ENCODE results near the gene TUBGCP2. TPM values are rescaled to one million over a fixed set of nuclear protein-coding genes. Genes with fewer than 3 reads are reported as not detected.

Gene TUBGCP2
- total and polyA plus RNA-seq, 3 donors from 2014 or later: 76.0 to 101 (median 84.3) TPM

DNA sequence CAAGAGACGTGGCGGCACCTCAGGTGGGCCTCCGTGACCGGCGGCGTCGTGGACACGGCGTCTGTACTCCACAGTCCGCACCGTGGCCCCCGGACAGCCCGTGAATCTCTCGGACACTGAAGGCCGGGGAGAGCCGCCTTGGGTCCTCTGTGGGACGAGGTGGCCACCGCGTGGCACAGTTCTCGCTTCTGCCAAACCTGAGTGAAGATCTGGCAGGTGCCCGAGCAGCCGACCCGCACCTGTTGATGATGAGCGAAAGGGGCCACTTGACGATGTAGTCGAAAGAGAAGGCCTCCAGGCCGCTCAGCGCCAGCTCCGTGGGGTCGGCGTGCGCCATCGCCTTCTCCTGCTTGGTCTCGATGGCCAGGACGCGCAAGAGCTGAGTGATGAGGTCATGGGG lies 23.5 kb downstream of the TUBGCP2 start:
- Histone ChIP-seq H3K4me1 (no peaks in the 10 kb centered on the region), H3K36me3 (ENCODE audit: low read depth, missing control alignments) (no peaks in the 10 kb centered on the region), H3K27me3 (no peaks in the 10 kb centered on the region), H3K9me3 (no peaks in the 10 kb centered on the region), H3K4me3 (no peak overlapping the region), H3K27ac (no peak overlapping the region)
- intact Hi-C loops (cut with DNase I; ENCODE audit: low total_unique reads): no loop called here
- WGBS, 2 donors: 92 to 95% methylated on average over 36 of the region's 36 CpGs
- no peak for DNase-seq
- TF ChIP-seq CTCF (IDR thresholded peaks at IDR 0.05): no peak
- TF ChIP-seq POLR2A (IDR thresholded peaks at IDR 0.05): no peak

GRCh38 chr10:133283931-133284330 lies 24.7 kb downstream of the TUBGCP2 start:
- 93 to 99% methylated on average over 21 to 23 of the region's 24 CpGs for WGBS, 2 donors
- no peak overlapping the region for H3K27ac ChIP-seq
- intact Hi-C loops (cut with DNase I; ENCODE audit: low total_unique reads): no loop called here
- no peaks in the 10 kb centered on the region for H3K36me3 ChIP-seq (ENCODE audit: low read depth, missing control alignments)
- H3K4me1 ChIP-seq: no peaks in the 10 kb centered on the region
- H3K4me3 ChIP-seq: no peak overlapping the region
- DNase-seq: no peak
- no peaks in the 10 kb centered on the region for H3K27me3 ChIP-seq
- no peaks in the 10 kb centered on the region for H3K9me3 ChIP-seq
- no peak for TF ChIP-seq POLR2A (IDR thresholded peaks at IDR 0.05)
- TF ChIP-seq CTCF (IDR thresholded peaks at IDR 0.05): no peak

DNA sequence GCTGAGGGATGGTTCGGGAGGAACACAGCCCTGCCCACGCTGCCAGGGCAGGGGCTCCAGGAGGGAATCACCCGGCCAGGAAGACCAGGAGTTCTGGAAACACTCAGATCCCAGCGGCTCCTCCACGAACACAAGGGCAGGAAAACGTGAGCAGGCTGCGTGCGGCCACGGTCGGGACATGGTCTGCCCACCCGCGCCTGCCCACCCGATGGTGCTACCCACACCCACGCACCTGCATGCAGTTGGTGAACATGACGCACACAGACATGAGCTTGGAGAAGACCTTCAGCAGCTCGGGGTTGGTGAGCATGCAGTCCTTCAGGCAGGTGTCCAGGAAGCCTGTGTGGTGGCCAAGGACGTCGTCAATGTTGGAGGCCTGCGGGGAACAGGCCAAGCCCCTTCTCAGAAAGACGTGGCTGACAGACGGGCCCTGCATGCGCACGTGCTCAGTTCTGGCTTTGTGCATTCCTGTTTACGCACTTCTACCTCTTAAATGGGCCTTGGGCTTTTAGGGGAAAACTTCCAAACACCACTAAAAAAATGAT lies 25.8 kb downstream of the TUBGCP2 start:
- no peak for TF ChIP-seq CTCF (IDR thresholded peaks at IDR 0.05)
- no peak for TF ChIP-seq POLR2A (IDR thresholded peaks at IDR 0.05)
- intact Hi-C loops (cut with DNase I; ENCODE audit: low total_unique reads): no loop called here
- DNase-seq: no peak
- Histone ChIP-seq H3K4me1 (no peaks in the 10 kb centered on the region), H3K36me3 (ENCODE audit: low read depth, missing control alignments) (no peaks in the 10 kb centered on the region), H3K9me3 (no peaks in the 10 kb centered on the region), H3K27me3 (no peaks in the 10 kb centered on the region), H3K27ac (no peak overlapping the region), H3K4me3 (no peak overlapping the region)
- 86 to 93% methylated on average over 24 of the region's 24 CpGs for WGBS, 2 donors

GRCh38 chr10:133281628-133282372 lies 26.9 kb downstream of the TUBGCP2 start:
- intact Hi-C loops (cut with DNase I; ENCODE audit: low total_unique reads): no loop called here
- no peak overlapping the region for H3K27ac ChIP-seq
- WGBS, 2 donors: 90 to 93% methylated on average over 22 to 38 of the region's 38 CpGs
- DNase-seq: no peak
- no peaks in the 10 kb centered on the region for H3K9me3 ChIP-seq
- no peak for TF ChIP-seq POLR2A (IDR thresholded peaks at IDR 0.05)
- no peak for TF ChIP-seq CTCF (IDR thresholded peaks at IDR 0.05)
- H3K4me3 ChIP-seq: no peak overlapping the region
- no peaks in the 10 kb centered on the region for H3K4me1 ChIP-seq
- no peaks in the 10 kb centered on the region for H3K36me3 ChIP-seq (ENCODE audit: low read depth, missing control alignments)
- no peaks in the 10 kb centered on the region for H3K27me3 ChIP-seq

DNA sequence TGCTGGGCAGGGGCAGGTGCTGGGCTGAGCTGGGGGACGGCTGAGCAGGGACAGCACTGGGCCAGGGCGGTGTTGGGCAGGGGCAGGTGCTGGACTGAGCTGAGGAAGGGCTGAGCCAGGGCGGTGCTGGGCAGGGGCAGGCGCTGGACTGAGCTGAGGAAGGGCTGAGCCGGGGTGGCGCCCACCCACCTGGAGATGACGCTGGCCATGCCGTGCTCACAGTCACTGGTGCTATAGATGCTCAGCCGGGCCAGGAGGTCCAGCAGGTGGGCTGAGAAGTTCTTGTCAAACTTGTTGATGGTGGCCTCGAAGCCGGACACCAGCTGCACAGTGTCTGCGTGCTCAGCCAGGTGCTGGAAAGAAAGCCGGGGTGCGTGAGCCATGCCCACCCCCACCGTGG lies 27.6 kb downstream of the TUBGCP2 start:
- Histone ChIP-seq H3K9me3 (no peaks in the 10 kb centered on the region), H3K27me3 (no peaks in the 10 kb centered on the region), H3K27ac (no peak overlapping the region), H3K4me3 (no peak overlapping the region), H3K36me3 (ENCODE audit: low read depth, missing control alignments) (no peaks in the 10 kb centered on the region), H3K4me1 (no peaks in the 10 kb centered on the region)
- no peak for DNase-seq
- intact Hi-C loops (cut with DNase I; ENCODE audit: low total_unique reads): no loop called here
- WGBS, 2 donors: 88 to 92% methylated on average over 10 to 15 of the region's 15 CpGs
- no peak for TF ChIP-seq POLR2A (IDR thresholded peaks at IDR 0.05)
- TF ChIP-seq CTCF (IDR thresholded peaks at IDR 0.05): no peak

Data from testis (tissue), 3 donors.